Transverse colon (tissue), 3 donors: ENCODE measurements around the gene BACE2.

ENCODE experiments used
- POLR2A ChIP-seq: fragments of 450-650 bp; IDR thresholded peaks from one replicate; pipeline ENCODE4 v1.6.1; 2016; ENCODE audit warnings: antibody characterized with exemption, mild to moderate bottlenecking, moderate library complexity
- TF ChIP-seq, protein P1 (sequence below), 5 experiments: fragments of 200-600 bp in 3 of 5; fragments of 450-650 bp in 2 of 5; sonication (generic) in 3 of 5; IDR thresholded peaks; 1 replicate in 2 of 5; 2 replicates in 3 of 5; pipeline ENCODE4 v1.5.1; 2016 to 2017; ENCODE audit warnings: antibody characterized with exemption in 5 of 5, inconsistent platforms in 3 of 5, mild to moderate bottlenecking in 2 of 5, moderate library complexity in 1 of 5

DNA sequence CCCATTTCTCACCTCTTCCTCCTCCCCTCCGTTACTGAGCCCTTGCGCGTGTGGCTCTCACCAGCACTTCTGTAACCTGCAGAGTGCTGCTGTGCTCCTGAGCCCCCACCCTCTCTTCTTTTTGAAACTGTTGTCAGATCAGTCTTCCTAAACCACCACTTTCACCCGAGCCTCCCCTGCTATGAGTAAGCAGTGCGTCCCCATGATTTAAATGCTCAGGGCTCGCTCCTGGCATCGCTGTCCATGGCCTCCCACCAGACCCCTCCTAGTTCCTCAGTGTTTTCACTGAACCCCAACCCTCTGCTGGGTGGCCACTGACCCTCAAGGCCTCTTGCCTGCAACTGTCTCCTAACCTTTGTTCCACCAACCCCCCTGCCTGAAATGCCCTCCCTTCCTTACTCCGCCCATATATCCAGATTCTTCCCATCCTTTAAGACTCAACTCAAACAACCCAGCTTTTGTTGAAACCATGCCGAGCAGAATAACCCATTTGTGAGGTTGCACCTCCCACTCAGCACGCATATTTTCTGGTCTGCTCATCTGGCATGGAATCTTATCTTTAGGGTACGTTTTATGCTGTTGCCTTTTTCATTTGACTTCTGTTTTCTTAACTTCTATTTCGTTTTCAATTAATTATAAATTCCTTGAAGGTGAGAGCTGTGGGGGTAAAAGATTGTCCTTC lies 84.1 kb downstream of the BACE2 start:
- TF ChIP-seq, protein P1, sequence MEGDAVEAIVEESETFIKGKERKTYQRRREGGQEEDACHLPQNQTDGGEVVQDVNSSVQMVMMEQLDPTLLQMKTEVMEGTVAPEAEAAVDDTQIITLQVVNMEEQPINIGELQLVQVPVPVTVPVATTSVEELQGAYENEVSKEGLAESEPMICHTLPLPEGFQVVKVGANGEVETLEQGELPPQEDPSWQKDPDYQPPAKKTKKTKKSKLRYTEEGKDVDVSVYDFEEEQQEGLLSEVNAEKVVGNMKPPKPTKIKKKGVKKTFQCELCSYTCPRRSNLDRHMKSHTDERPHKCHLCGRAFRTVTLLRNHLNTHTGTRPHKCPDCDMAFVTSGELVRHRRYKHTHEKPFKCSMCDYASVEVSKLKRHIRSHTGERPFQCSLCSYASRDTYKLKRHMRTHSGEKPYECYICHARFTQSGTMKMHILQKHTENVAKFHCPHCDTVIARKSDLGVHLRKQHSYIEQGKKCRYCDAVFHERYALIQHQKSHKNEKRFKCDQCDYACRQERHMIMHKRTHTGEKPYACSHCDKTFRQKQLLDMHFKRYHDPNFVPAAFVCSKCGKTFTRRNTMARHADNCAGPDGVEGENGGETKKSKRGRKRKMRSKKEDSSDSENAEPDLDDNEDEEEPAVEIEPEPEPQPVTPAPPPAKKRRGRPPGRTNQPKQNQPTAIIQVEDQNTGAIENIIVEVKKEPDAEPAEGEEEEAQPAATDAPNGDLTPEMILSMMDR (IDR thresholded peaks at IDR 0.05), result no peak
- TF ChIP-seq POLR2A, result no peak
